ENCODE measurements around the gene CSF1. TPM values are rescaled to one million over a fixed set of nuclear protein-coding genes. Genes with fewer than 3 reads are reported as not detected.
A peak's percentile ranks its signal among the peaks of the same experiment; 100 is the strongest.

The CSF1 gene
- total and polyA plus RNA-seq, 2 of the 13 experiments (the other 11 are each of a cell fraction or from before 2014, with no cell fraction given) = 4.6 to 13.3 TPM

DNA sequence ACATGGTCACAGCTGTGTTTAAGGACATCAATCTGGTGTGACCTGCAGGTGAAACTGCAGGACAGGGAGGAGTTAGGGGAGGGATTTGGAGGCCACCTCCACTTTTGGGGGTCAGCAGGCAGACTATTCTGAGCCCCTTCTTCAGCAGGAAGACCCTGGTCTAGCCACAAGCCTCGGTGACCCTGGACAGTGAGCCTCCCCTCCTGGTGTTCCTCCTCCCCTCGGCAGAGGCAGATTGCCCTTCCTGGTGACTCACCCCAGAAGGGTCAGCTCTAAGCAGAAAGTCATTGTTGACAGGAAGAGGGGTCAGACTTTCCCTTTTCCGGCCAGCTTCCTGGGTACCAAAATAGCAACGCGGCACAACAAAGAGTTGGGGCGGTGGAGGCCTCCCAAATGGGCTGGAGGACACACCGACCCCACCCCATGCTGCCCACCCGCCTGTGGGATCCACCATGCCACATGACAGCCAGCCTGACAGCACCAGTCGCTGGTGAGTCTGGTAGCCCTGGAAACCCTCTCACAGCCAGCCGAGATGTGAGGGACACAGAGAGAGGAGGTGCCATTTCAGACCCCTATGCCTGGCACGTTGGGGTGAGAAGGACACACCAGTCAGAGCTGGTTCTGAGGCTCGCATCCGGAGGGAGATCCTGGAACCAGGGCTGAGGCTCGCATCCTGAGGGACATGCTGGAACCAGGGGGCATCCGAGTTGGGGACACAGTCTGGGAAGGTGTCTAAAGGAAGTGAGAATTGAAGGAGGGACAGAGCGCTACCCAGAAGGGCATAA, 14.7 kb upstream of the CSF1 start (continued):
- peak; percentile 83; the same call in 1 of the 2 replicates for TF ChIP-seq TBX2 (CRISPR knock-in tag; IDR thresholded peaks at IDR 0.05; ENCODE audit: borderline replicate concordance)
- TF ChIP-seq BORCS8-MEF2B (CRISPR knock-in tag; IDR thresholded peaks at IDR 0.05) = no peak
- TF ChIP-seq, protein P1, sequence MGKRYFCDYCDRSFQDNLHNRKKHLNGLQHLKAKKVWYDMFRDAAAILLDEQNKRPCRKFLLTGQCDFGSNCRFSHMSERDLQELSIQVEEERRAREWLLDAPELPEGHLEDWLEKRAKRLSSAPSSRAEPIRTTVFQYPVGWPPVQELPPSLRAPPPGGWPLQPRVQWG (CRISPR knock-in tag; IDR thresholded peaks at IDR 0.05; ENCODE audit: borderline replicate concordance, low read depth) = no peak
- TF ChIP-seq NR2F2 (IDR thresholded peaks at IDR 0.05; ENCODE audit: borderline replicate concordance, low read depth) = peak; percentile 75
- peak; percentile 92; the same call in 1 of the 2 replicates for TF ChIP-seq ZBTB20 (CRISPR knock-in tag; IDR thresholded peaks at IDR 0.05; ENCODE audit: borderline replicate concordance, low read depth)
- TF ChIP-seq MIER3 (CRISPR knock-in tag; IDR thresholded peaks at IDR 0.05; ENCODE audit: borderline replicate concordance) = peak; percentile 74; the same call in 1 of the 2 replicates
- TF ChIP-seq ZBTB7B (CRISPR knock-in tag; IDR thresholded peaks at IDR 0.05) = peak; percentile 86; the same call in 1 of the 2 replicates
- TF ChIP-seq FOSL1 (CRISPR knock-in tag; IDR thresholded peaks at IDR 0.05; ENCODE audit: borderline replicate concordance) = peak; percentile 95
- TF ChIP-seq JUND (CRISPR knock-in tag; IDR thresholded peaks at IDR 0.05) = peak; percentile 98
- peak; percentile 60; the same call in 1 of the 2 replicates for TF ChIP-seq PRDM10 (CRISPR knock-in tag; IDR thresholded peaks at IDR 0.05; ENCODE audit: low read depth)
- TF ChIP-seq SP4 (CRISPR knock-in tag; IDR thresholded peaks at IDR 0.05) = peak; percentile 24; the same call in 1 of the 2 replicates
- TF ChIP-seq TMF1 (CRISPR knock-in tag; IDR thresholded peaks at IDR 0.05; ENCODE audit: low read depth) = no peak
- peak; percentile 93 for TF ChIP-seq NCOA2 (CRISPR knock-in tag; IDR thresholded peaks at IDR 0.05)
- TF ChIP-seq KDM3A (CRISPR knock-in tag; IDR thresholded peaks at IDR 0.05; ENCODE audit: low read depth) = peak; percentile 43; the same call in 1 of the 2 replicates
- TF ChIP-seq, protein P2, sequence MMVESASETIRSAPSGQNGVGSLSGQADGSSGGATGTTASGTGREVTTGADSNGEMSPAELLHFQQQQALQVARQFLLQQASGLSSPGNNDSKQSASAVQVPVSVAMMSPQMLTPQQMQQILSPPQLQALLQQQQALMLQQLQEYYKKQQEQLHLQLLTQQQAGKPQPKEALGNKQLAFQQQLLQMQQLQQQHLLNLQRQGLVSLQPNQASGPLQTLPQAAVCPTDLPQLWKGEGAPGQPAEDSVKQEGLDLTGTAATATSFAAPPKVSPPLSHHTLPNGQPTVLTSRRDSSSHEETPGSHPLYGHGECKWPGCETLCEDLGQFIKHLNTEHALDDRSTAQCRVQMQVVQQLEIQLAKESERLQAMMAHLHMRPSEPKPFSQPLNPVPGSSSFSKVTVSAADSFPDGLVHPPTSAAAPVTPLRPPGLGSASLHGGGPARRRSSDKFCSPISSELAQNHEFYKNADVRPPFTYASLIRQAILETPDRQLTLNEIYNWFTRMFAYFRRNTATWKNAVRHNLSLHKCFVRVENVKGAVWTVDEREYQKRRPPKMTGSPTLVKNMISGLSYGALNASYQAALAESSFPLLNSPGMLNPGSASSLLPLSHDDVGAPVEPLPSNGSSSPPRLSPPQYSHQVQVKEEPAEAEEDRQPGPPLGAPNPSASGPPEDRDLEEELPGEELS (CRISPR knock-in tag; IDR thresholded peaks at IDR 0.05) = peak; percentile 96
- peak; percentile 70; the same call in 1 of the 2 replicates for TF ChIP-seq THAP11 (CRISPR knock-in tag; IDR thresholded peaks at IDR 0.05)
- peak; percentile 92 for TF ChIP-seq ARID5B (CRISPR knock-in tag; IDR thresholded peaks at IDR 0.05)

Measured in HepG2 (cell line).